T47D (cell line): ENCODE results near the gene INSYN2B.

Source experiments
- DNase-seq, 2 experiments: peaks; one replicate each; pipeline versions ENCODE4 v3.0.0 to v3.0.0-alpha.2; 2011 to 2012; ENCODE audit warnings: low read depth in 1 of 2, low spot score in 1 of 2
- JUND ChIP-seq: IDR thresholded peaks from 2 replicates; pipeline ENCODE4 v1.6.1; 2012; ENCODE audit warnings: low read depth
- in situ Hi-C: cut with HindIII; loops from 2 replicates; pipeline ENCODE4 v1.10.0; 2016; ENCODE audit warnings: low sequenced_read_pairs, low pct_unique_long_range_greater_than_20kb

The INSYN2B gene

DNA sequence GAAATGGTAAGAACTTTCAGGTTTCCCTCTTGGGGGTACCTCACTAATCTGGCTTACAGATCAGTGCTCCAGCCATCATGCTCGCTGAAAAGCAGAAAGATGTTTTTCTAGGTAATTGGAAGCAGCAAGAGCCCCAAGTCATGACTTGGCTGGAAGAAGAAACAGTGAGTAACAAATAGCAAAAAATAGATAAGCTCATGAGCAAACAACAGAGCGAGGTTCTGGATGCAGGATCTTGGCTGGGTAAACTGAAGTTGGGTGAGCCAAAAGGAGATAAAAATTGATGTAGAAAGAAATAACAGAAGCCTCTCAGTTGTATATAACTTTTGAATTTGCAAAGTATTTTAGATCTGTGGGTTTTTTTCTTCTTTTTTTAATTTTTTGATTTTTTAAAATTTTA lies 110.1 kb downstream of the INSYN2B start:
- in situ Hi-C loops = no loop called here
- DNase-seq = no peak

DNA sequence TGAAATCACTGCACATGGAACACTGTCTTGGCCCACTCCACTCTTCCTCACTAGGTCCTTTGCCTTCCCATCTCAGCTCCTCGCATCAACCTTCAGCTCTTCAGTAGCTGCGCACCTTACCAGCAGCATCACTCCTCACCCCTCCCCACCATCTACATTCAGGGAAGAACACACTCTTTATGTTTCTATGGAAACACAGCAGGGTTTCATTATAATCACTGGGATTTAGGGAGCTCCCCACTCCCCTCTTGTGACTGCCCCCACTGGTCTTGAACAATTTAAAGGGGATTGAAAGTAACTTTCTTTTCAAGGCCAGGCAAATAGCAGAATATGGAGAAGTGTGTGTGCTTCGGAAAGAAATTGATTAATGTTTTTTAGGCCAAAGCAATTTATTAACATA lies 111.2 kb downstream of the INSYN2B start:
- DNase-seq = no peak
- TF ChIP-seq JUND = no peak
- in situ Hi-C loops = no loop called here

More for the DNA sequence above, 110.1 kb downstream of the INSYN2B start:
- no peak for TF ChIP-seq JUND

DNA sequence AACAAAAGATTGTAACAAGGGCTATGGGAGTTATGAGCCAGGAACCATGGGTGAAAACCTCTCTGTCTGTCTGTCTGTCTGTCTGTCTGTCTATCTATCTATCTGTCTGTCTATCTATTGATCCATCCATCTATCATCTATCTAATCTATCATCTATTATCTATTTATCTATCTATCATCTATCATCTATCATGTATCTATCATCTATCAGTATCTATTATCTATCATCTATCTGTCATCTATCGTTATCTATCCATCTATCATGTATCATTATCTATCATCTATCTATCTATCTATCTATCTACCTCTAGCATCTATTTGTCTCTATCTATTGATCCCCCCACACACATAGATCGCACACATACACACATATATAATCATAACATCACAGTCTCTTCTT lies 112.9 kb downstream of the INSYN2B start:
- TF ChIP-seq JUND = no peak
- no peak for DNase-seq
- in situ Hi-C loops = no loop called here

DNA sequence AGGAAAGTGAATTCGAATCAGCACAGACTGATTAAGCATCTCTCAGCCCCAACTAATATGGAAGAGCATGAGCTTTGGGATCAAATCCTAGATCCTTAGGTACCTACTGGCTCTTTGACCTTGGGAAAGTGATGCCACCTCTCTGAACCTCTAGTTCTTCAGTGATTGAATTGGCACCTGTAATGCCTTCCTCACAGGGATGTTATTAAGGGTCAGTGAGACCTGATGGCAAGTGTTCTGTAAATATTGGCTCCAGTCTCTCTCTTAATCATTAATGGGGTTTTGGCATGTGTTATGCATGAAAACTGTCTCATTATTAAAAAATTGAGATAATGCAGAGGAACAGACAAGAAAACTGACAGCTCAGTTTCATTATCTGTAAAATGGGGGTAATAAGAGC lies 115.8 kb downstream of the INSYN2B start:
- in situ Hi-C loops = no loop called here

DNA sequence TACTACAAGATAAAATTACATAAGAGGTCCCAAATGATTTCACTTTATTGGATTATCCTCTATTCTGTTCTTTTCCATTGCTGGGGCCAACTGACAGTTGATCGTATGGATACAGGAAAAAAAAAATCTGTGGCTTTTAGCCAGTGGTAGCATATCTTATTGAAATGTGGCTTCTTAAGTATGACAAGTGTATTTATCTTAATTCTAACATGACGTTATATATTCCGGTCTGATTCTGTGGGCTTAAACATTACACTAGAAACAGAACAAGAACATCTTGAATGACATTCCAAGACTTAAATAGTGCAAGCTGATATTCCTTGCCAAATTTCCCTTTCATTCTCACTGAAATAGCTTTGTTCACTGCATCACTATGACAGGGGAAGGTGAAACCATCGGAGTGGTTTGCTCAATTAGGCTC lies 117.9 kb downstream of the INSYN2B start:
- no peak for DNase-seq
- no peak for TF ChIP-seq JUND
- in situ Hi-C loops = no loop called here

More for the DNA sequence above, 115.8 kb downstream of the INSYN2B start:
- no peak for DNase-seq
- TF ChIP-seq JUND = no peak

DNA sequence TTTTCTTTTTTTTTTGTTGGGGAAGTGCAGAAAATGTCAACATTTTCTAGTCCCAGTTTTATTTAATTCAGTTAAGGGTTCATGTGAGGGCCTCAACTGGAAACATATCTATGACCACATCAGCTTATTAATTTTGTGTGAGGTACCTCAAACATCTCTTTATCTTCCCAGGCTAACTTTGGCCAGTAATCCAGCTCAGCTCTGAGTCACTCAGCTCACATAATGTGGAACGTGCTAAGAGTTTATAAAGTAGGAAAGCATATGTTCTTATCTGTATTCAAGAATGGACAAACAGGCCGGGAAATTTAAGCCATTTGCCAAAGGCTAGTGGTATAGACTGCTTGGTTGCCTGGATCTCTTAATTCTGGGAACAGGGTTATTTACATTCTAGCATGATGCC lies 118.4 kb downstream of the INSYN2B start:
- in situ Hi-C loops = no loop called here
- no peak for TF ChIP-seq JUND
- DNase-seq = no peak

DNA sequence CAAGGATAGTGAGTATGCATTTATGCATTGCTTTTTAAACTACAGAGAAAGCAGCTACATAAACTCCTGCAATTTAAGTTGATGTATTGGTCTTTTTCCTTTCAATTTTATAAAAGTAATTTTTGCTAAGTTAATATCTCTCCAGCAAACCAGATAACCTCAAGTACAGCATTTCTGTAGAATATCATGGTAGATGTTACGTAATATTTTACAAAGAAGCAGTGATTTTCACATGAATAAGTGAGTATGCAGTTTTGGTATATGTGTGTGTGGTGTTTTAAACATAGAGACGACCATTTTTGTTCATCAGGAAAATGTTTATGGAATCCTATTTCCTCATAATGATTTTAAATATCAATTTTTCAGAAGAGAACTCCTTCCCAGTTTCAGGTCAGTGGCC lies 118.9 kb downstream of the INSYN2B start:
- no peak for DNase-seq
- no peak for TF ChIP-seq JUND
- in situ Hi-C loops = no loop called here

DNA sequence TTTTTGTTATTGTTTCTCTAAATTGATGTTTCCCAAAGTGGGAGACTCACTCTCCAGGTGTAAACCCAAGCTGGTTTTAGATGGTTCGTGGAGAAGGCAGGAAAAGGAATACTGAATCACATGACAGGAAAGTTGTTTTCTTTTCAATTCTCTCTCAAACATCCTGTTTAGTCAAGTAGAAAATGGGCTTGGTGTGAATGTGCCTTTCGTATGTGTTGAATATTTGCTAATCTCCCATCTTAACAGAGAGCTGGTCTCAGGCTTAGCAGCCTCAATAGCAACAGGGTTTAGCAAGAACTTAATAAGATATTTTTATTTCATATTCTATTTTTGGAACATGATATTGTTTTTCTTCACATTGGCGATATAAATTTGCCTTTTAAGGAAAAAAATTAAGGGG lies 119.7 kb downstream of the INSYN2B start:
- TF ChIP-seq JUND = no peak
- DNase-seq = no peak
- in situ Hi-C loops = no loop called here

DNA sequence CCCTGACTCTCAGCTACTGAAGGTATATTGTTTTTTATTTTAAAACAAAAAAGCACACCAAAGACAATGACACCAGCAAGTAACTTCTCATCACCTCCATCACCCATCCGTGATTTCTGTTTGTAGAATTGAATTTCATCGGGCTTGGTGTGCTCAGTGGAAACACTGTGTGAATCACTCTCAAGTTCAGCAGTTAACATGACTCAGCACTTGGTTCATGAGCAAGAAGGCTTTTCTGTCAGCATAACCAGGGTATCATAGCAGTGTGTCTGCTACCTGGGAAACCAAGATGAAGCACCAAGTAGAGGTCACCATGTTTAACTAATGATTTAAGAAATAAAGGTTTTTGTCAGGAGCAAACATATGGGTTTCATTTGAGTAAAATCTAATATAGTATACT lies 123.7 kb downstream of the INSYN2B start:
- in situ Hi-C loops = no loop called here
- DNase-seq = no peak
- TF ChIP-seq JUND = no peak

DNA sequence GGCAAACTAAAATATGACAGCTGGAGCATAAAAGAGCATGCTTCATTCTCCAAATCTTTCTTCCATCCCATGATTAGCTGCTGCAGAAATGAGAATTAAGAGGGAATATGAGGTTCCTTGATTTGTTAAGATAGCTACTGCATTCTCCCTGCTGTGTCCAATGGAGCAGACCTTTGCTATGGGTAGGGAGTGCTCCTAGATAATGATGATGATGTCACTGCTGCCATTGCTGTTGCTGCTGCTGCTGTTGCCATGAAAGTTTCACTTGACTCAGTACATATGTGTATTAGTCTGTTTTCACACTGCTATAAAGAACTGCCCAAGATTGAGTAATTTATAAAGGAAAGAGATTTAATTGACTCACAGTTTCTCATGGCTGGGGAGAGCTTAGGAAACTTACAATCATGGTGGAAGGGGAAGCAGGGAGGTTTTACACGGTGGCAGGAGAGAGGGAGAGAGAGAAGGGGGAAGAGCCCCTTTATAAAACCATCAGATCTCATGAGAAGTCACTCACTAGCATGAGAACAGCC lies 128.9 kb downstream of the INSYN2B start:
- TF ChIP-seq JUND = no peak
- in situ Hi-C loops = no loop called here
- DNase-seq = no peak

DNA sequence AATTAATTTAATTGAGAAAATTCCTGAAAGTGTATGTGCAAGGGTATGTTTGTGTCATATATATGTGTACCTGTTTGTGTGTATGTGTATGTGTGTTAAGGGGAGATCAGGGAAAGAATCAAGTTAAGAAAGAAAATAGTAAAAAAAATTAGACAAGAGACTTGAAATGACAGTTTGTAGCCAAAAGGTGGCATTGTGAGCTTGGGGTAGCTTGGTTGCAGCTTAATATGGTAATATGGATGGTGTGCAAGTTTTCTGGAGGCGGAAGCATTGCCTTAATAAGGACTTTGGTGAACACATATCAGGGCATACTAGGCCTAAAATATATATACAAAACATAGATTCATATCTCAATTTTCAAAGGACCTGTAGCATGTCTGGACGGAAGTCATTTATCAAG lies 129.9 kb downstream of the INSYN2B start:
- TF ChIP-seq JUND = no peak
- in situ Hi-C loops = no loop called here
- no peak for DNase-seq

DNA sequence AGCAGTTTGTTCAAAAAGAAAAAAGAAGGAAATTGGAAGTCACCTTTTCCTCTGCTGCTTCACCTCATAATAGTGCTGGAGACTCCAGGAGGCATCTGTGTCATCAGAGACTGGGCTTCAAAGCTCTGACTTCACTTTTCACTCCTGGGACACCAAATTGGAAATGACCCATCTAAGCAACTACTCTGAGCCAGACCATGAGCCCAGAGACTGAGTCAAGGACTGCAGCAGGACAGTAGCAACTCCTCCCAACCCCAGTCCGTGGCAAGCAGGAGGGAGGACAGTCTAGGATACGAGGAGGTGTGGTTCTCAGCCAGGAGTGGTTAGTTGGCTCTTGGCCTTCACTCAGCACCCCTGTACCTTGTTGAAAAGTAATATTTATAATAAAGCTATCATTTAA lies 131.5 kb downstream of the INSYN2B start:
- DNase-seq = no peak
- in situ Hi-C loops = no loop called here
- no peak for TF ChIP-seq JUND

DNA sequence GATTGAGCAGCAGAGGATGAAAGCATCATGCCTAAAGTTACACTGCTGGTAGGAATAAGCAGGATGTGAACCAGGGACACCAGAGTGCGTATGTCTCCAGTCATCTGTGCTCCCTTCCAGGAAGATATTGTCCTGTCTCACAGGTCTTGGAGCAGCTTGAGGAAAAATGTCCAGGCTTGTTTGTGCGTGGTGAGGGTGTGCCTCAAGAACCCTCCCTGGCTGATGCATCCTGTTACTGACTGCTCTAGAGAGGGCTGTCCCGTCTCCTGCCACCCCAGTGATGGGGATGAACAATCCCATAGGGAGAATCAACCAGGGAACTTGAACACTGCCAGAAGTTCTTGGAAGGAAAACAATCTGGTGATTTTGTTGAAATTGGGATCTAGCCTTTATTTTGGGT lies 132.0 kb downstream of the INSYN2B start:
- no peak for TF ChIP-seq JUND
- in situ Hi-C loops = no loop called here
- no peak for DNase-seq

DNA sequence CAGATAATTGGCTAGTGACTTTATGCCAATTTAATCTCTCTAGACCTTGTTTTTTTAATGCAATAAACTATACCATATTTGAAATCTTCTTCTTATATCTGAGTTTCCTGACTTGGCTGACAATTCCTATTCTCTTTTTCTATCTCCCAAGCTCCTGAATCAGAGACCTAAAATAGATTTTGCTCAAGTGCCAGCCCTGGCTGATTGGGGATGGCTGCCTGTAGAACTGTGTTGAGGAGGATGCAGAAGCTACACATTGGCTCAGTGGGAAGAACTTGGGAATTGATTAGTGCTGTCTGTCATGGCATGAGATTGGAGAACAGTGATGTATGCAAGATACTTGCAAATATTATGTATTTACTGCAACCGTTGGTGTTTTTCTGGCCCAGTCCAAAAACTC lies 132.8 kb downstream of the INSYN2B start:
- DNase-seq = no peak
- no peak for TF ChIP-seq JUND
- in situ Hi-C loops = no loop called here
